Astrocyte (in vitro differentiated cells and primary cell): ENCODE measurements around the gene PLAAT2. TPM values are rescaled to one million over a fixed set of nuclear protein-coding genes. Genes with fewer than 3 reads are reported as not detected.

Experiments
- DNase-seq: peaks from one replicate; pipeline ENCODE4 v3.0.0-alpha.2; 2010; ENCODE audit warnings: low read depth
- FAIRE-seq: peaks from 2 replicates; lab custom pipeline; 2011; peaks lifted over from hg19 to GRCh38; lab: Jason Lieb, UNC
- H2AFZ ChIP-seq: 2 replicates; pipeline ENCODE4 v1.6.0; 2012; ENCODE audit warnings: low read depth, low read length, inconsistent platforms
- H3K27ac ChIP-seq: 2 replicates; pipeline ENCODE4 v1.5.1; 2011; ENCODE audit warnings: low read depth, low read length, inconsistent platforms
- H3K27me3 ChIP-seq: 2 replicates; pipeline ENCODE4 v1.6.0; 2011; ENCODE audit warnings: low read length, inconsistent platforms; ENCODE audit not compliant: insufficient read depth
- H3K36me3 ChIP-seq: 2 replicates; pipeline ENCODE4 v1.5.1; 2011; ENCODE audit warnings: low read length, inconsistent platforms; ENCODE audit not compliant: insufficient read depth
- H3K4me1 ChIP-seq: 2 replicates; pipeline ENCODE4 v1.5.1; 2011; ENCODE audit warnings: low read length, inconsistent platforms; ENCODE audit not compliant: insufficient read depth
- H3K4me2 ChIP-seq: 2 replicates; pipeline ENCODE4 v1.6.0; 2012; ENCODE audit warnings: low read length, inconsistent platforms
- H3K4me3 ChIP-seq: 2 replicates; pipeline ENCODE4 v1.5.1; 2011; ENCODE audit warnings: low read depth, mild to moderate bottlenecking, low read length, inconsistent platforms; ENCODE audit not compliant: insufficient read depth
- H3K79me2 ChIP-seq: 2 replicates; pipeline ENCODE4 v1.6.0; 2012; ENCODE audit warnings: mild to moderate bottlenecking, low read length, inconsistent platforms; ENCODE audit not compliant: insufficient read depth
- H3K9ac ChIP-seq: 2 replicates; pipeline ENCODE4 v1.6.0; 2012; ENCODE audit warnings: mild to moderate bottlenecking, low read length, inconsistent platforms
- H3K9me3 ChIP-seq: 2 replicates; pipeline ENCODE4 v1.5.1; 2012; ENCODE audit warnings: low read depth, mild to moderate bottlenecking, low read length, inconsistent platforms; ENCODE audit not compliant: insufficient read depth
- H4K20me1 ChIP-seq: 2 replicates; pipeline ENCODE4 v1.6.0; 2012; ENCODE audit warnings: low read length, inconsistent platforms; ENCODE audit not compliant: insufficient read depth
- H3K27ac Mint-ChIP-seq: one replicate; pipeline ENCODE4 v1.8.0; 2021; ENCODE audit warnings: mild to moderate bottlenecking, mixed read lengths; ENCODE audit not compliant: unreplicated experiment
- H3K27me3 Mint-ChIP-seq: one replicate; pipeline ENCODE4 v1.8.0; 2021; ENCODE audit warnings: low read depth, mixed read lengths; ENCODE audit not compliant: unreplicated experiment
- H3K36me3 Mint-ChIP-seq: one replicate; pipeline ENCODE4 v1.8.0; 2021; ENCODE audit warnings: low read depth, mixed read lengths; ENCODE audit not compliant: unreplicated experiment
- H3K4me1 Mint-ChIP-seq: one replicate; pipeline ENCODE4 v1.8.0; 2021; ENCODE audit warnings: low read depth, mixed read lengths; ENCODE audit not compliant: unreplicated experiment
- H3K4me3 Mint-ChIP-seq: one replicate; pipeline ENCODE4 v1.8.0; 2021; ENCODE audit warnings: mild to moderate bottlenecking, moderate library complexity, mixed read lengths; ENCODE audit not compliant: unreplicated experiment
- H3K9me3 Mint-ChIP-seq: one replicate; pipeline ENCODE4 v1.8.0; 2021; ENCODE audit warnings: mild to moderate bottlenecking, mixed read lengths; ENCODE audit not compliant: unreplicated experiment
- EZH2 ChIP-seq: IDR thresholded peaks from 2 replicates; pipeline ENCODE4 v1.6.1; 2012; ENCODE audit warnings: mild to moderate bottlenecking, low read length, inconsistent platforms; ENCODE audit not compliant: insufficient read depth
- total RNA-seq: library from RNA; stranded (reverse); gene quantifications from 2 replicates; pipeline ENCODE4 v1.2.1, GENCODE V29; 2021
- TF ChIP-seq, protein P1 (sequence below): IDR thresholded peaks from 2 replicates; pipeline ENCODE4 v1.5.1; 2011; ENCODE audit warnings: low read depth, mild to moderate bottlenecking, inconsistent platforms, low read length, moderate library complexity; ENCODE audit not compliant: insufficient read depth

PLAAT2 gene
- total RNA-seq, 1 donor from 2014 or later: 0.52 TPM

DNA sequence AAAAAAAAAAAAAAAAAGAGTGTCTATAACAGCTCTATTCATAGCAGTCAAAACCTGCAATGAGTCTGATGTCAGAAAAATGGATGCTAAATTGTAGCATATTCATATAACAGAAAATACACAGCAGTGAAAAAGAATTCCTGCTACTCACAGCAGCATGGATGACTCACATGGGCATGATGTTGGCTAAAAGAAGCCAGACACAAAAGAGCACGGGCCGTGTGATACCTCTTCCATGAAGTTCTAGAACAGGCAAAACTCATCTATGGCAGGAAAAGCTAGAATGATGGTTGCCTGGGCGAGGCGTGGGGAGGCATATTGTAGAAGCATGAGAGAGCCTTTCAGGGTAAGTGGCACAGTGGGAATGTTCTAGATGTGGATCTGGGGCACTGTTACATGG lies 32.1 kb upstream of the PLAAT2 start:
- DNase-seq: no peak
- H3K4me3 Mint-ChIP-seq: no peak overlapping the region

DNA sequence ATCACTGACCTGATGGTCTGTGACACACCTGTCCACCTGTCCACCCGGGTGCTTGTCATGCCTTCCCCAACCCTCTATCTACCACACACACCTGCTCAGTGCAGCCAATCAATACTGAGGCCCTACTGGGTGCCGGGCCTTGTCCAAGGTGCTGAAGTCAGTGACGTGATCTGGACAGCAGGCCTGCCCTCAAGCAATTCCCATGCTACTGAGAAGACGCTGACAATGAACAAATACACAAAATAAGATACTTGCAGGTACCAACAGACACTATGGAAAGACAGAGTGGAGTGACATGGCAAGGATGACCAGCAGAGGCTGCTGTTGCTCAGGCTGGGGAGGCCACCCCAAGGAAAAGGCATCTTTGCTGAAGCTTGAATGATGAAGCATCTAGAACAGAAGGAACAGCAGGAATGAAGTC lies 29.8 kb upstream of the PLAAT2 start:
- Histone ChIP-seq H3K4me2 (no peak overlapping the region), H3K79me2 (no peaks in the 10 kb centered on the region), H3K9ac (no peak overlapping the region), H3K27me3 (no peaks in the 10 kb centered on the region), H3K4me1 (no peaks in the 10 kb centered on the region), H3K27ac (no peak overlapping the region), H3K36me3 (no peaks in the 10 kb centered on the region), H2AFZ (no peak overlapping the region), H3K4me3 (no peak overlapping the region), H3K9me3 (no peaks in the 10 kb centered on the region), H4K20me1 (no peaks in the 10 kb centered on the region)
- H3K27ac Mint-ChIP-seq: no peak overlapping the region
- TF ChIP-seq, protein P1, sequence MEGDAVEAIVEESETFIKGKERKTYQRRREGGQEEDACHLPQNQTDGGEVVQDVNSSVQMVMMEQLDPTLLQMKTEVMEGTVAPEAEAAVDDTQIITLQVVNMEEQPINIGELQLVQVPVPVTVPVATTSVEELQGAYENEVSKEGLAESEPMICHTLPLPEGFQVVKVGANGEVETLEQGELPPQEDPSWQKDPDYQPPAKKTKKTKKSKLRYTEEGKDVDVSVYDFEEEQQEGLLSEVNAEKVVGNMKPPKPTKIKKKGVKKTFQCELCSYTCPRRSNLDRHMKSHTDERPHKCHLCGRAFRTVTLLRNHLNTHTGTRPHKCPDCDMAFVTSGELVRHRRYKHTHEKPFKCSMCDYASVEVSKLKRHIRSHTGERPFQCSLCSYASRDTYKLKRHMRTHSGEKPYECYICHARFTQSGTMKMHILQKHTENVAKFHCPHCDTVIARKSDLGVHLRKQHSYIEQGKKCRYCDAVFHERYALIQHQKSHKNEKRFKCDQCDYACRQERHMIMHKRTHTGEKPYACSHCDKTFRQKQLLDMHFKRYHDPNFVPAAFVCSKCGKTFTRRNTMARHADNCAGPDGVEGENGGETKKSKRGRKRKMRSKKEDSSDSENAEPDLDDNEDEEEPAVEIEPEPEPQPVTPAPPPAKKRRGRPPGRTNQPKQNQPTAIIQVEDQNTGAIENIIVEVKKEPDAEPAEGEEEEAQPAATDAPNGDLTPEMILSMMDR: peak; percentile 72
- no peak for TF ChIP-seq EZH2
- FAIRE-seq (no peak), DNase-seq (no peak)
- no peaks in the 10 kb centered on the region for H3K27me3 Mint-ChIP-seq
- no peak overlapping the region for H3K4me3 Mint-ChIP-seq
- peaks cover 4% of the 10 kb centered on the region for H3K9me3 Mint-ChIP-seq
- H3K36me3 Mint-ChIP-seq: peaks cover 8% of the 10 kb centered on the region
- H3K4me1 Mint-ChIP-seq: peaks cover 3% of the 10 kb centered on the region

More for the DNA sequence above, 32.1 kb upstream of the PLAAT2 start:
- Histone ChIP-seq H3K79me2 (no peaks in the 10 kb centered on the region), H4K20me1 (no peaks in the 10 kb centered on the region), H3K9me3 (no peaks in the 10 kb centered on the region), H3K4me3 (no peak overlapping the region), H3K4me2 (no peak overlapping the region), H3K27me3 (no peaks in the 10 kb centered on the region), H3K4me1 (no peaks in the 10 kb centered on the region), H3K9ac (no peak overlapping the region), H3K36me3 (no peaks in the 10 kb centered on the region), H2AFZ (no peak overlapping the region), H3K27ac (no peak overlapping the region)
- Mint-ChIP-seq H3K4me1 (peaks cover 8% of the 10 kb centered on the region), H3K36me3 (peaks cover 10% of the 10 kb centered on the region), H3K9me3 (peaks cover 4% of the 10 kb centered on the region), H3K27ac (no peak overlapping the region), H3K27me3 (no peaks in the 10 kb centered on the region)
- TF ChIP-seq, protein P1: no peak
- no peak for TF ChIP-seq EZH2
- no peak for FAIRE-seq

DNA sequence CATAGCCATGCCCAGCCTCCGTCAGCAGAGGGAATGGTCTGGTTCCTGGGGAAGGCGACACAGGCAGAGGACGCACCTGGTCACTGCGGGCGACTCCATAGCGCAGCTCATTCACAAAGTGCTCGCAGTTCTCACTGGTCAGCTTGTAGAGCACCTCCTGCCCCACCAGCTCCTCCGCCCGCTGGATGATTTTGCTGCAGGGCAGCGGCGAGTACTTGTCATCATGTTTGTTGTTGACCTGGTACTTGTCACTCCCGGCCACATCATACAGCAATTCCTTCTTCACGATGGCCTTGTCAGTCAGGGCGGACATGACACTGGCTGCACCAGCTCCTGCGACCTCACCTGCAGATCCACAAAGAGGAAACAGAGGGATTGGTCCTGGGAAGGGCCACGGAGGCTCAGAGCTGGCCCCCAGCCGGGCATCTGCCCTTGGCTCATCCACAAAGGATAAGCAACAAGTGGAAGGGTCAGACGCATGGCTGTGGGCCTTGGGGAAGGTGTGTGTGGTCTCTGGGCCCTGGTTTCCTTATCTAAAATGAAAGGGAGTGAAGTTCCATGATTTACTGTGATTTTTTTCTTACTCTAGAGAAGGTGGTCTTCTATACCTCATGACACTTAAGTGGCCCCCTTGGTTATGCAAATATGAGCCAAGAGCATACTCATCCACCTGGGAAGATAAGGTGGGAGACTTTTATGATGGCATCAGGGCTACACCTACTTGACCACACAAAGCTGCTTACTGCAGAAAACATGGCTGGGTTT lies 27.0 kb upstream of the PLAAT2 start:
- Histone ChIP-seq H3K4me3 (no peak overlapping the region), H3K4me1 (no peaks in the 10 kb centered on the region), H2AFZ (no peak overlapping the region), H3K27me3 (no peaks in the 10 kb centered on the region), H3K79me2 (no peaks in the 10 kb centered on the region), H3K9me3 (no peaks in the 10 kb centered on the region), H3K27ac (no peak overlapping the region), H4K20me1 (no peaks in the 10 kb centered on the region), H3K36me3 (no peaks in the 10 kb centered on the region), H3K9ac (no peak overlapping the region), H3K4me2 (no peak overlapping the region)
- Mint-ChIP-seq H3K27me3 (no peaks in the 10 kb centered on the region), H3K36me3 (peaks cover 5% of the 10 kb centered on the region), H3K27ac (no peak overlapping the region), H3K4me3 (no peak overlapping the region), H3K4me1 (no peaks in the 10 kb centered on the region), H3K9me3 (no peaks in the 10 kb centered on the region)
- TF ChIP-seq, protein P1: no peak
- no peak for TF ChIP-seq EZH2
- FAIRE-seq: no peak
- DNase-seq: no peak
